H9 (cell line): ENCODE results near the gene AMBRA1. TPM values are rescaled to one million over a fixed set of nuclear protein-coding genes. Genes with fewer than 3 reads are reported as not detected.

Experiments used
- DNase-seq: peaks from one replicate; pipeline ENCODE4 v3.0.0-alpha.2; 2017
- H2AFZ ChIP-seq: one replicate; pipeline ENCODE4 v1.6.1; 2013; ENCODE audit warnings: mild to moderate bottlenecking, low read length, control low read depth, moderate library complexity
- H2AK5ac ChIP-seq: 2 replicates; pipeline ENCODE4 v1.6.1; 2013; ENCODE audit warnings: low read length, control low read depth, mixed read lengths; ENCODE audit not compliant: insufficient read length
- H2BK120ac ChIP-seq: one replicate; pipeline ENCODE4 v1.6.1; 2013; ENCODE audit warnings: low read depth, mild to moderate bottlenecking, low read length, control low read depth, inconsistent platforms; ENCODE audit not compliant: poor library complexity, severe bottlenecking
- H2BK12ac ChIP-seq: 2 replicates; pipeline ENCODE4 v1.6.1; 2013; ENCODE audit warnings: low read length, control low read depth, mixed read lengths, low read depth; ENCODE audit not compliant: insufficient read length
- H2BK15ac ChIP-seq: 2 replicates; pipeline ENCODE4 v1.6.1; 2013; ENCODE audit warnings: low read depth, low read length, control low read depth
- H2BK20ac ChIP-seq: one replicate; pipeline ENCODE4 v1.6.1; 2013; ENCODE audit warnings: low read depth, mild to moderate bottlenecking, low read length, control low read depth, inconsistent platforms; ENCODE audit not compliant: poor library complexity, severe bottlenecking
- H2BK5ac ChIP-seq: 2 replicates; pipeline ENCODE4 v1.6.1; 2013; ENCODE audit warnings: low read length, control low read depth, mixed read lengths; ENCODE audit not compliant: insufficient read length
- H3K14ac ChIP-seq: 2 replicates; pipeline ENCODE4 v1.6.1; 2013; ENCODE audit warnings: low read length, control low read depth; ENCODE audit not compliant: insufficient read depth
- H3K18ac ChIP-seq: 2 replicates; pipeline ENCODE4 v1.6.1; 2013; ENCODE audit warnings: low read depth, mild to moderate bottlenecking, mixed read lengths, low read length, control low read depth; ENCODE audit not compliant: insufficient read length
- H3K23ac ChIP-seq: 2 replicates; pipeline ENCODE4 v1.6.1; 2013; ENCODE audit warnings: low read length, control low read depth, mixed read lengths, low read depth; ENCODE audit not compliant: insufficient read length
- H3K23me2 ChIP-seq: 2 replicates; pipeline ENCODE4 v1.6.1; 2013; ENCODE audit warnings: low read depth, mild to moderate bottlenecking, mixed read lengths, low read length, control low read depth; ENCODE audit not compliant: insufficient read length, poor library complexity, severe bottlenecking
- H3K27ac ChIP-seq: 2 replicates; pipeline ENCODE4 v1.5.1; 2013; ENCODE audit warnings: low read length, control low read depth, mixed read lengths, low read depth; ENCODE audit not compliant: insufficient read length
- H3K27me3 ChIP-seq: 2 replicates; pipeline ENCODE4 v1.6.1; 2013; ENCODE audit warnings: low read length, control low read depth, inconsistent platforms; ENCODE audit not compliant: insufficient read depth
- H3K4ac ChIP-seq: 2 replicates; pipeline ENCODE4 v1.6.1; 2013; ENCODE audit warnings: low read depth, mild to moderate bottlenecking, control low read depth, inconsistent platforms, low read length, moderate library complexity
- H3K4me1 ChIP-seq: 2 replicates; pipeline ENCODE4 v1.6.1; 2013; ENCODE audit warnings: low read length, control low read depth, inconsistent platforms; ENCODE audit not compliant: insufficient read depth
- H3K4me2 ChIP-seq: 2 replicates; pipeline ENCODE4 v1.6.1; 2013; ENCODE audit warnings: low read length, control low read depth, mixed read lengths; ENCODE audit not compliant: insufficient read length, insufficient read depth
- H3K56ac ChIP-seq: 2 replicates; pipeline ENCODE4 v1.6.1; 2013; ENCODE audit warnings: low read depth, mild to moderate bottlenecking, mixed read lengths, low read length, control low read depth; ENCODE audit not compliant: insufficient read length
- H3K79me1 ChIP-seq: 2 replicates; pipeline ENCODE4 v1.6.1; 2013; ENCODE audit warnings: low read depth, mild to moderate bottlenecking, moderate library complexity, low read length, control low read depth, inconsistent platforms; ENCODE audit not compliant: insufficient read depth, poor library complexity, severe bottlenecking
- H3K79me2 ChIP-seq: 2 replicates; pipeline ENCODE4 v1.6.1; 2013; ENCODE audit warnings: low read length, control low read depth, inconsistent platforms; ENCODE audit not compliant: insufficient read depth
- H3K9ac ChIP-seq: 2 replicates; pipeline ENCODE4 v1.6.1; 2013; ENCODE audit warnings: low read length, control low read depth, mixed read lengths; ENCODE audit not compliant: insufficient read length; ENCODE audit errors: extremely low read depth
- H3K9me3 ChIP-seq: one replicate; pipeline ENCODE4 v1.6.1; 2013; ENCODE audit warnings: low read depth, low read length, inconsistent platforms; ENCODE audit not compliant: control insufficient read depth
- H3T11ph ChIP-seq: one replicate; pipeline ENCODE4 v1.6.1; 2013; ENCODE audit warnings: mild to moderate bottlenecking, low read length, control low read depth, inconsistent platforms
- H4K20me1 ChIP-seq: one replicate; pipeline ENCODE4 v1.6.1; 2013; ENCODE audit not compliant: control insufficient read depth, insufficient read length, insufficient read depth
- H4K5ac ChIP-seq: 2 replicates; pipeline ENCODE4 v1.6.1; 2013; ENCODE audit warnings: low read depth, mild to moderate bottlenecking, mixed read lengths, low read length, control low read depth; ENCODE audit not compliant: insufficient read length
- H4K8ac ChIP-seq: replicated peaks from 2 replicates; pipeline ENCODE4 v1.6.1; 2013; ENCODE audit warnings: low read length, control low read depth, mixed read lengths, low read depth; ENCODE audit not compliant: insufficient read length
- H4K91ac ChIP-seq: 2 replicates; pipeline ENCODE4 v1.6.1; 2013; ENCODE audit warnings: low read depth, mild to moderate bottlenecking, moderate library complexity, mixed read lengths, low read length, control low read depth; ENCODE audit not compliant: insufficient read length
- H3K27ac Mint-ChIP-seq, 3 experiments: 2 replicates in 2 of 3; 3 replicates in 1 of 3; pipeline ENCODE4 v1.8.0; 2020 to 2021; ENCODE audit warnings: mixed read lengths in 3 of 3, mild to moderate bottlenecking in 1 of 3, moderate library complexity in 1 of 3
- H3K27me3 Mint-ChIP-seq: 2 replicates; pipeline ENCODE4 v1.8.0; 2021; ENCODE audit warnings: low read depth, mild to moderate bottlenecking, moderate library complexity, mixed read lengths
- H3K36me3 Mint-ChIP-seq, 3 experiments: 2 replicates in 2 of 3; 3 replicates in 1 of 3; pipeline ENCODE4 v1.8.0; 2020 to 2021; ENCODE audit warnings: low read depth in 3 of 3, mixed read lengths in 3 of 3; ENCODE audit not compliant: insufficient read depth in 1 of 3
- H3K4me1 Mint-ChIP-seq, 2 experiments: 2 replicates each; pipeline ENCODE4 v1.8.0; 2020; ENCODE audit warnings: mixed read lengths in 2 of 2
- H3K4me3 Mint-ChIP-seq, 2 experiments: 2 replicates in 1 of 2; 3 replicates in 1 of 2; pipeline ENCODE4 v1.8.0; 2020 to 2021; ENCODE audit warnings: mild to moderate bottlenecking in 2 of 2, mixed read lengths in 2 of 2, moderate library complexity in 1 of 2
- H3K9me3 Mint-ChIP-seq, 2 experiments: 2 replicates in 1 of 2; 3 replicates in 1 of 2; pipeline ENCODE4 v1.8.0; 2020; ENCODE audit warnings: mild to moderate bottlenecking in 2 of 2, mixed read lengths in 2 of 2, moderate library complexity in 1 of 2
- WGBS: extraction: QIAGEN DNeasy Blood & Tissue Kit; methylation state at CpG from one replicate; pipeline ENCODE4 v1.1.7; 2013; ENCODE audit warnings: missing lambda C conversion rate, low lambda C conversion rate, mixed read lengths; ENCODE audit not compliant: insufficient read length; ENCODE audit errors: extremely low coverage; 5-methylcytosine and 5-hydroxymethylcytosine counted together
- total RNA-seq: library from RNA; stranded (reverse); gene quantifications from 2 replicates; pipeline ENCODE4 v1.2.1, GENCODE V29; 2021
- TF ChIP-seq, protein P1 (sequence below): fragments of 200-600 bp; sonication (generic); conservative IDR thresholded peaks from 3 replicates; pipeline ENCODE4 v1.8.0; 2021; ENCODE audit warnings: antibody characterized with exemption, mild to moderate bottlenecking

Gene AMBRA1
- total RNA-seq, 1 experiment from 2014 or later = 37.5 TPM

DNA sequence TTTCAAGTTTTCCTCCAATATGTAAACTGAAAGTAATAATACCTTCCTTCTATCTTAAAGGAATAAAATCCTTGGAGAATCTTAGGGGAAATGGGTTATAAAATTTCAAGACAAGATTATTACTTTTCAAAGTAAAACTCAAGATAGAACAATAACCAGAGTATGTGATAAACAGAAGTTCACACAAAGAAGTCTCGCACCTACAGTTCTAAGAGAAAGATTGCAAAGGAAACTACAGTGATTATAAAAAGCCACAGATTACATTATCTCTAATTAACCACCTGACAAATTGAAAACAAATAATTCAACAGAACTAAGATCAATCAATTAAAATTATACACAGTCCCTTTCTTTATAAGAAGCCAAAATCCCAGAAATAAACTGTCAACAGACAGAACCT lies 34.0 kb downstream of the AMBRA1 start:
- Histone ChIP-seq H3K18ac (no peak overlapping the region), H2BK15ac (no peak overlapping the region), H3K56ac (no peak overlapping the region), H3K4ac (no peak overlapping the region), H3K4me2 (no peak overlapping the region), H3K27me3 (no peaks in the 10 kb centered on the region), H4K5ac (no peak overlapping the region), H3K14ac (no peak overlapping the region), H2BK120ac (no peak overlapping the region), H3K23ac (no peak overlapping the region), H2BK5ac (no peak overlapping the region), H2BK12ac (no peak overlapping the region), H3K23me2 (no peaks in the 10 kb centered on the region), H3K27ac (no peak overlapping the region), H2AFZ (no peak overlapping the region), H3K79me2 (peaks cover 1% of the 10 kb centered on the region; the same call in 1 of the 2 replicates), H3K9ac (no peak overlapping the region), H3K9me3 (no peaks in the 10 kb centered on the region), H3K79me1 (peaks cover 8% of the 10 kb centered on the region), H2BK20ac (no peak overlapping the region), H3K4me1 (peaks cover 1% of the 10 kb centered on the region; the same call in 1 of the 2 replicates), H4K8ac (no peak overlapping the region), H4K20me1 (no peaks in the 10 kb centered on the region), H3T11ph (no peak overlapping the region), H4K91ac (no peak overlapping the region), H2AK5ac (no peak overlapping the region)
- no peak overlapping the region for H3K4me3 Mint-ChIP-seq
- no peaks in the 10 kb centered on the region for H3K27me3 Mint-ChIP-seq
- DNase-seq = no peak
- no peak overlapping the region for H3K27ac Mint-ChIP-seq
- no peaks in the 10 kb centered on the region for H3K9me3 Mint-ChIP-seq
- H3K4me1 Mint-ChIP-seq = peaks cover 9 to 28% of the 10 kb centered on the region in 2 experiments
- H3K36me3 Mint-ChIP-seq = no peaks in the 10 kb centered on the region
- TF ChIP-seq, protein P1, sequence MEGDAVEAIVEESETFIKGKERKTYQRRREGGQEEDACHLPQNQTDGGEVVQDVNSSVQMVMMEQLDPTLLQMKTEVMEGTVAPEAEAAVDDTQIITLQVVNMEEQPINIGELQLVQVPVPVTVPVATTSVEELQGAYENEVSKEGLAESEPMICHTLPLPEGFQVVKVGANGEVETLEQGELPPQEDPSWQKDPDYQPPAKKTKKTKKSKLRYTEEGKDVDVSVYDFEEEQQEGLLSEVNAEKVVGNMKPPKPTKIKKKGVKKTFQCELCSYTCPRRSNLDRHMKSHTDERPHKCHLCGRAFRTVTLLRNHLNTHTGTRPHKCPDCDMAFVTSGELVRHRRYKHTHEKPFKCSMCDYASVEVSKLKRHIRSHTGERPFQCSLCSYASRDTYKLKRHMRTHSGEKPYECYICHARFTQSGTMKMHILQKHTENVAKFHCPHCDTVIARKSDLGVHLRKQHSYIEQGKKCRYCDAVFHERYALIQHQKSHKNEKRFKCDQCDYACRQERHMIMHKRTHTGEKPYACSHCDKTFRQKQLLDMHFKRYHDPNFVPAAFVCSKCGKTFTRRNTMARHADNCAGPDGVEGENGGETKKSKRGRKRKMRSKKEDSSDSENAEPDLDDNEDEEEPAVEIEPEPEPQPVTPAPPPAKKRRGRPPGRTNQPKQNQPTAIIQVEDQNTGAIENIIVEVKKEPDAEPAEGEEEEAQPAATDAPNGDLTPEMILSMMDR = no peak
- no CpG with 5 or more reads among the region's 1 CpG for WGBS
